ENCODE measurements around the gene TAP1. TPM values are rescaled to one million over a fixed set of nuclear protein-coding genes. Genes with fewer than 3 reads are reported as not detected.

Gene TAP1
- total RNA-seq, 1 donor from 2014 or later, result 51.2 TPM

DNA sequence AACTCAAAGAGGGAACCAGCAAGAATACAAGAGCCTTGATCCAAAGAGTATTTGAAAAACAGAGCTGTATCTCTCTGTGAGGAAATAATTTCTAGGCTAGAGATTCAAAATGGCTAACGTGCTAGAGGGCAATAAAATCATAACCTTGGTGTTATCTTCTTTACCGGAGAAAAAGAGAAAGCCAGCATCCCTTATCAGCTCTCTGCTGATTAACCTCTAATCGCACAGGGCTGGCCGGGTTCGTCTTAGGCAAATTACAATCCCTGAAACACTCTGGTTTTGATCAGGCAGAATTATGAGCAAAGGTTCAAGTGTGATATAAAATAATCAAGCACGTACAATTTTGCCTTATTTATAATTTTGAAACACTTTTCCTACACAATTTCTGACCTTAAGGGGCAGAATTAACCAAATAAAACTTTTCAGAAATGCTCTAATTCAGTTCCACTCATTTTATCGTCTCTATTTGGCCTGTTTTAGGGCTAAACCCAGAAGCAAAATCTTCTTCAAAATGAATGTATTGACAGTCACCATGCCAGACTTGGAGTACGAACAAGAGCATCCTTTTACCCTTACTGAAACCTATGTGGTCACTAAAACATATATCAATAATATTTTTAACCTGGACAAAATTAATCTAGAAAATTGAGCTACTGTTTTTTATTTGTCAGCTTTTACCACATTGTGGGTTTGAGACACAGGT, 14.2 kb upstream of the TAP1 start:
- Histone ChIP-seq H3K27ac (no peak overlapping the region), H3K9me3 (no peaks in the 10 kb centered on the region), H3K4me1 (no peaks in the 10 kb centered on the region), H3K36me3 (no peaks in the 10 kb centered on the region), H3K4me3 (no peak overlapping the region), H3K27me3 (no peaks in the 10 kb centered on the region)
- intact Hi-C loops (cut with DNase I), result loop anchor here (1.0 to 5.0 kb wide), 2 partner anchors 29 to 40 kb away; partner anchors contain the start of gene TAP2
- no peak for DNase-seq (ENCODE audit: low spot score in 2 of 2)
- TF ChIP-seq, protein P1, sequence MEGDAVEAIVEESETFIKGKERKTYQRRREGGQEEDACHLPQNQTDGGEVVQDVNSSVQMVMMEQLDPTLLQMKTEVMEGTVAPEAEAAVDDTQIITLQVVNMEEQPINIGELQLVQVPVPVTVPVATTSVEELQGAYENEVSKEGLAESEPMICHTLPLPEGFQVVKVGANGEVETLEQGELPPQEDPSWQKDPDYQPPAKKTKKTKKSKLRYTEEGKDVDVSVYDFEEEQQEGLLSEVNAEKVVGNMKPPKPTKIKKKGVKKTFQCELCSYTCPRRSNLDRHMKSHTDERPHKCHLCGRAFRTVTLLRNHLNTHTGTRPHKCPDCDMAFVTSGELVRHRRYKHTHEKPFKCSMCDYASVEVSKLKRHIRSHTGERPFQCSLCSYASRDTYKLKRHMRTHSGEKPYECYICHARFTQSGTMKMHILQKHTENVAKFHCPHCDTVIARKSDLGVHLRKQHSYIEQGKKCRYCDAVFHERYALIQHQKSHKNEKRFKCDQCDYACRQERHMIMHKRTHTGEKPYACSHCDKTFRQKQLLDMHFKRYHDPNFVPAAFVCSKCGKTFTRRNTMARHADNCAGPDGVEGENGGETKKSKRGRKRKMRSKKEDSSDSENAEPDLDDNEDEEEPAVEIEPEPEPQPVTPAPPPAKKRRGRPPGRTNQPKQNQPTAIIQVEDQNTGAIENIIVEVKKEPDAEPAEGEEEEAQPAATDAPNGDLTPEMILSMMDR (IDR thresholded peaks at IDR 0.05), result no peak

DNA sequence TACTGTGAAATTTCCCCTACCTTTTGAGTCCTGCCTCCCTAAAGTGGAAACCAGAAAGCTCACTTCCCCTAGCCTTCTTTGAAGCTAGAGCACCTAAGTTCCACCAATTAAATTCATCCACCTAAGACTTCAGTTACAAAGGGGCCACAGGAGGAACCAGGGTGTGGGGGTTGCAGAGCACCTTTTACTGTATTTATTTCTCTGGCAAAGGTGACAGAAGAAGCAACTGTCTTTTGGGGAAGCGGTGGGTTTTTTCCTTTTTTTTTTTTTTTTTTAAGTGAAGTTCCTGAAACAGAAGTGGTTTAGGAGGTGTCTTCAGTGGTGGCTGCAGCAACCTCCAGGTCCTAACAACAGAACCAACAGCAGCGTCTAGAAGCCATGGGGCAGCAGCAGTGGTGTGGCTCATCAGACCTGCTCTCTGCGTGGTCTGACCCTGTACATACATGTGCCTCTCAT, 13.5 kb upstream of the TAP1 start:
- intact Hi-C loops (cut with DNase I), result loop anchor here (5.0 kb wide), 1 partner anchor 40 kb away; no protein-coding TSS in a partner anchor

DNA sequence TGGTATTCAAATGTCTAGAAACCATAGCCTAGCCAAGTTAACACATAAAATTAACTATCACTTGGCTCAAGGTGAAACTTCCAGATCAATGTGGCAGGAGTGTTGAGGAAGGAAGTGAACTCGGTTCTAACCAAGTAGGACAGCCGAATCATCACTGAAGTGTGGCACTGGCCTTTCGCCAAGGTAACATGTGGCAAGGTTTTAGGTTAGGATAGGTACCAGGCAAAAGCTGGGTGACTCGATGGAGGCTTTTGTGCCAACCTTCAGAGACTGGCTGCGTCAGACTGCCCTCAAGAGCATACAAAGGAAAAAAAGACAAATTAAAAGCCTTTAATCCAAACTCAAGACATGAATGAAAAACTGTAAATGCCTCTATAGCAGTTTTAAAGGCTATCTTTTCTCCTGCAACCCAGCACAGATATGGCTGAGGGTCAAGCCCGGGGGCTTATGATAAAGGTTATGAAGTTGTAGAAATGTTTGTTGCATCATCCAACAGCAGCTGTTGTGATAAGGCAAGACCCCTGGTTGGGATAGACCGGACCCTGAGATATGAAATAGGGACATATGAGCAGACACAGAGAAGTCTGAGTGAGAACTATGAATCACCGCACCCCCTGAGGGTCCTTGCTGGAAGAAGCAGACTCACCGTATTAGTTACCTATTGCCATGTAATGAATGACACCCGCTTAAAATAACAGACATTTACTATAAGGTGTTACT, 12.4 kb upstream of the TAP1 start:
- H3K27me3 ChIP-seq, result no peaks in the 10 kb centered on the region
- no peaks in the 10 kb centered on the region for H3K4me1 ChIP-seq
- TF ChIP-seq, protein P1 (IDR thresholded peaks at IDR 0.05), result no peak
- no peak for DNase-seq (ENCODE audit: low spot score in 2 of 2)
- intact Hi-C loops (cut with DNase I), result loop anchor here (5.0 kb wide), 1 partner anchor 39 kb away; no protein-coding TSS in a partner anchor
- H3K9me3 ChIP-seq, result no peaks in the 10 kb centered on the region
- H3K27ac ChIP-seq, result no peak overlapping the region
- no peaks in the 10 kb centered on the region for H3K36me3 ChIP-seq
- no peak overlapping the region for H3K4me3 ChIP-seq

More for the DNA sequence above, 13.5 kb upstream of the TAP1 start:
- H3K4me3 ChIP-seq, result no peak overlapping the region
- no peak overlapping the region for H3K27ac ChIP-seq
- DNase-seq (ENCODE audit: low spot score in 2 of 2), result no peak
- no peaks in the 10 kb centered on the region for H3K27me3 ChIP-seq
- TF ChIP-seq, protein P1 (IDR thresholded peaks at IDR 0.05), result no peak
- H3K4me1 ChIP-seq, result no peaks in the 10 kb centered on the region
- no peaks in the 10 kb centered on the region for H3K9me3 ChIP-seq
- no peaks in the 10 kb centered on the region for H3K36me3 ChIP-seq

DNA sequence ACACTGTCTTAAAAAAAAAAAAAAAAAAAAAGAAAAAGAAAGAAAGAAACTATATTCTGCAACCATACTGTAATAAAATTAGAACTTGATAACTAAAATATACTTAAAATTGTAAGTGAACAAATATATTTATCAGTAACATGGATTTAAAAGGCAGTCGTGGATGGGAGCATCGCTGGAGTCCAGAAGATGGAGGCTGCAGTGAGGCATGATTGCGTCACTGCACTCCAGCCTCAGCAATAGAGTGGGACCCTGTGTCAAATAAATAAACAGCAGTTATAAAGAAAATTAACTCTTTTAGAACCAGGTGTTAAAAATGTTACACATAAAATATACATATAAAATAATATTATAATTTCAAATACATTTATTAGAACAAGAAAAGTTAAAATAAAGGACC, 9.2 kb upstream of the TAP1 start:
- H3K27ac ChIP-seq, result no peak overlapping the region
- no peaks in the 10 kb centered on the region for H3K9me3 ChIP-seq
- H3K4me3 ChIP-seq, result no peak overlapping the region
- TF ChIP-seq, protein P1 (IDR thresholded peaks at IDR 0.05), result no peak
- peaks cover 0 to 4% of the 10 kb centered on the region in 2 donors for H3K36me3 ChIP-seq
- no peaks in the 10 kb centered on the region for H3K4me1 ChIP-seq
- intact Hi-C loops (cut with DNase I), result no loop called here
- no peak for DNase-seq (ENCODE audit: low spot score in 2 of 2)
- no peaks in the 10 kb centered on the region for H3K27me3 ChIP-seq

DNA sequence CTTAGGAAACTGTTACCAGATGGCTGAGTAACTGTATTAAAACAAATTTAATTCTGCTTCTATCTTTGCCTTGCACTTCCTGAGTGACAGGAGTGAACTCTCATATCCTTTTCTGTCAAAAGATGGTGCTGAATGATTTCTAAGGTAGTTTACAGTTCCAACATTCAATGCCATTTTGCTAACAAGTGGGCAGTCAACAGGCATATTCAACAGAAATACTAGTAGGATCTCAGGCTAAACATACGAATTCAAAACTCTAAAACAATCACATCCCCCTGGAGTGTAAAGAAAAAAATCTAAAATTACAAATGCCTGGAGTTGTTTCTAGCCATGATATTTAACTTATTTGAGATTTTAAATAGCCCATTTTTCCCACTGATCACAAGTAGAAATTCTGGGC, 7.2 kb upstream of the TAP1 start:
- intact Hi-C loops (cut with DNase I), result no loop called here

More for the DNA sequence above, 7.2 kb upstream of the TAP1 start:
- Histone ChIP-seq H3K4me3 (no peak overlapping the region), H3K9me3 (no peaks in the 10 kb centered on the region), H3K27me3 (no peaks in the 10 kb centered on the region), H3K27ac (no peak overlapping the region), H3K4me1 (no peaks in the 10 kb centered on the region), H3K36me3 (peaks cover 0 to 4% of the 10 kb centered on the region in 2 donors)
- TF ChIP-seq, protein P1 (IDR thresholded peaks at IDR 0.05), result no peak
- no peak for DNase-seq (ENCODE audit: low spot score in 2 of 2)
